HUES48 (cell line): ENCODE measurements around the gene PPAN.

Source experiments
- H3K27ac ChIP-seq: one replicate; pipeline ENCODE4 v1.7.0; 2013; ENCODE audit warnings: low read depth, low read length, inconsistent platforms
- H3K27me3 ChIP-seq: 2 replicates; pipeline ENCODE4 v1.6.1; 2013; ENCODE audit warnings: mild to moderate bottlenecking, low read length; ENCODE audit not compliant: control insufficient read depth, insufficient read depth
- H3K36me3 ChIP-seq: 2 replicates; pipeline ENCODE4 v1.6.1; 2013; ENCODE audit warnings: low read length; ENCODE audit not compliant: control insufficient read depth, insufficient read depth
- H3K4me1 ChIP-seq: 2 replicates; pipeline ENCODE4 v1.6.1; 2013; ENCODE audit warnings: mild to moderate bottlenecking, low read length; ENCODE audit not compliant: control insufficient read depth, insufficient read depth
- H3K4me3 ChIP-seq: 2 replicates; pipeline ENCODE4 v1.5.1; 2013; ENCODE audit warnings: mild to moderate bottlenecking, low read depth, low read length
- H3K9ac ChIP-seq: 2 replicates; pipeline ENCODE4 v1.6.1; 2013; ENCODE audit warnings: mild to moderate bottlenecking, low read depth, low read length, moderate library complexity
- H3K9me3 ChIP-seq: 2 replicates; pipeline ENCODE4 v1.6.1; 2013; ENCODE audit warnings: low read length; ENCODE audit not compliant: control insufficient read depth, insufficient read depth

Gene PPAN

GRCh38 chr19:10093295-10094186 is 12.6 kb upstream of the PPAN start:
- no peak overlapping the region for H3K27ac ChIP-seq
- H3K9ac ChIP-seq: no peak overlapping the region
- H3K9me3 ChIP-seq: no peaks in the 10 kb centered on the region
- H3K27me3 ChIP-seq: peaks cover 25% of the 10 kb centered on the region
- H3K4me3 ChIP-seq: no peak overlapping the region
- H3K36me3 ChIP-seq: peaks cover 6% of the 10 kb centered on the region; the same call in 1 of the 2 replicates
- H3K4me1 ChIP-seq: no peaks in the 10 kb centered on the region

GRCh38 chr19:10095622-10095947 is 10.6 kb upstream of the PPAN start:
- no peak overlapping the region for H3K27ac ChIP-seq
- H3K9me3 ChIP-seq: no peaks in the 10 kb centered on the region
- H3K4me3 ChIP-seq: peak overlapping the region; percentile 48; the same call in 1 of the 2 replicates
- H3K9ac ChIP-seq: no peak overlapping the region
- H3K36me3 ChIP-seq: peaks cover 6% of the 10 kb centered on the region; the same call in 1 of the 2 replicates
- peaks cover 25% of the 10 kb centered on the region for H3K27me3 ChIP-seq
- H3K4me1 ChIP-seq: no peaks in the 10 kb centered on the region

- Histone ChIP-seq H3K27ac (no peak overlapping the region), H3K4me3 (peak overlapping the region; percentile 55), H3K9me3 (no peaks in the 10 kb centered on the region), H3K36me3 (peaks cover 6% of the 10 kb centered on the region; the same call in 1 of the 2 replicates), H3K27me3 (peaks cover 25% of the 10 kb centered on the region), H3K4me1 (no peaks in the 10 kb centered on the region), H3K9ac (0 out of 2 replicates have a peak overlapping the region, but pooled peaks have one; percentile 63)
Measured at GRCh38 chr19:10095948-10096614, 10.1 kb upstream of the PPAN start.

- Histone ChIP-seq H3K9ac (0 out of 2 replicates have a peak overlapping the region, but pooled peaks have one; percentile 63), H3K27me3 (peaks cover 25% of the 10 kb centered on the region), H3K4me1 (no peaks in the 10 kb centered on the region), H3K27ac (no peak overlapping the region), H3K4me3 (peak overlapping the region; percentile 55), H3K9me3 (no peaks in the 10 kb centered on the region), H3K36me3 (peaks cover 6% of the 10 kb centered on the region; the same call in 1 of the 2 replicates)
Measured at GRCh38 chr19:10096615-10096963, 9.6 kb upstream of the PPAN start.

GRCh38 chr19:10100163-10100785 is 5.9 kb upstream of the PPAN start:
- Histone ChIP-seq H3K9me3 (no peaks in the 10 kb centered on the region), H3K9ac (no peak overlapping the region), H3K27me3 (peaks cover 15% of the 10 kb centered on the region), H3K27ac (no peak overlapping the region), H3K4me1 (no peaks in the 10 kb centered on the region), H3K36me3 (no peaks in the 10 kb centered on the region), H3K4me3 (no peak overlapping the region)

- Histone ChIP-seq H3K4me3 (no peak overlapping the region), H3K4me1 (no peaks in the 10 kb centered on the region; the same call in 1 of the 2 replicates), H3K27ac (no peak overlapping the region), H3K27me3 (no peaks in the 10 kb centered on the region), H3K36me3 (peaks cover 6% of the 10 kb centered on the region), H3K9me3 (no peaks in the 10 kb centered on the region), H3K9ac (no peak overlapping the region)
Measured at GRCh38 chr19:10102787-10103236, 3.4 kb upstream of the PPAN start.

GRCh38 chr19:10104130-10104513 is 2.0 kb upstream of the PPAN start:
- H3K36me3 ChIP-seq: peaks cover 19% of the 10 kb centered on the region
- no peak overlapping the region for H3K4me3 ChIP-seq
- H3K4me1 ChIP-seq: no peaks in the 10 kb centered on the region; the same call in 1 of the 2 replicates
- H3K9me3 ChIP-seq: no peaks in the 10 kb centered on the region
- no peak overlapping the region for H3K27ac ChIP-seq
- no peak overlapping the region for H3K9ac ChIP-seq
- H3K27me3 ChIP-seq: no peaks in the 10 kb centered on the region

GRCh38 chr19:10104665-10105508 is 1.3 kb upstream of the PPAN start:
- Histone ChIP-seq H3K4me3 (no peak overlapping the region), H3K27me3 (no peaks in the 10 kb centered on the region), H3K4me1 (no peaks in the 10 kb centered on the region; the same call in 1 of the 2 replicates), H3K36me3 (peaks cover 27% of the 10 kb centered on the region), H3K9me3 (no peaks in the 10 kb centered on the region), H3K27ac (no peak overlapping the region), H3K9ac (no peak overlapping the region)

- H3K9ac ChIP-seq: no peak overlapping the region
- H3K27me3 ChIP-seq: no peaks in the 10 kb centered on the region
- H3K9me3 ChIP-seq: no peaks in the 10 kb centered on the region
- H3K4me3 ChIP-seq: peak overlapping the region; percentile 96; the same call in 1 of the 2 replicates
- H3K4me1 ChIP-seq: no peaks in the 10 kb centered on the region; the same call in 1 of the 2 replicates
- peaks cover 34% of the 10 kb centered on the region for H3K36me3 ChIP-seq
- H3K27ac ChIP-seq: no peak overlapping the region
Measured at GRCh38 chr19:10105509-10106099, 558 bp upstream of the PPAN start.

GRCh38 chr19:10107254-10107653 is 1.1 kb downstream of the PPAN start:
- Histone ChIP-seq H3K9ac (peak overlapping the region; percentile 99; the same call in 1 of the 2 replicates), H3K27me3 (no peaks in the 10 kb centered on the region), H3K27ac (no peak overlapping the region), H3K9me3 (no peaks in the 10 kb centered on the region), H3K4me3 (peak overlapping the region; percentile 96), H3K36me3 (peaks cover 47% of the 10 kb centered on the region), H3K4me1 (no peaks in the 10 kb centered on the region; the same call in 1 of the 2 replicates)
